GM10266 (cell line): ENCODE measurements around the gene JSRP1.

Source experiments
- DNase-seq: peaks from one replicate; pipeline ENCODE4 v3.0.0; 2012; ENCODE audit errors: extremely low spot score
- TF ChIP-seq, protein P1 (sequence below): IDR thresholded peaks from 2 replicates; pipeline ENCODE4 v1.5.1; 2012; ENCODE audit warnings: mild to moderate bottlenecking, low read depth; ENCODE audit not compliant: control insufficient read depth, insufficient read depth; ENCODE audit errors: missing control alignments

JSRP1 gene

DNA sequence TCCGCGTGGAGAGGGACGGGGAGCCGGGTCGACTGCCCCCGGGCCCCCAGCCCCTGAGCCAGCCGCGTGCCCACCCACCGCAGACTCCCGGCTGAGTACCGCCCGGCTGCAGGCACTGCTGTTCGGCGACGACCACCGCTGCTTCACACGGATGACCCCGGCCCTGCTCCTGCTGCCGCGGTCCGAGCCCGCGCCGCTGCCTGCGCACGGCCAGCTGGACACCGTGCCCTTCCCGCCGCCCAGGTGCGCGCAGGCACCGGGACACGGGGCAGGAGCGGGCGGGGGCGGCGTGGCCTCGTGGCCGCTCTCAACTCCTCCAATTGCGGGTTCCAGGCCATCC lies 5.5 kb downstream of the JSRP1 start:
- no peak for DNase-seq
- TF ChIP-seq, protein P1, sequence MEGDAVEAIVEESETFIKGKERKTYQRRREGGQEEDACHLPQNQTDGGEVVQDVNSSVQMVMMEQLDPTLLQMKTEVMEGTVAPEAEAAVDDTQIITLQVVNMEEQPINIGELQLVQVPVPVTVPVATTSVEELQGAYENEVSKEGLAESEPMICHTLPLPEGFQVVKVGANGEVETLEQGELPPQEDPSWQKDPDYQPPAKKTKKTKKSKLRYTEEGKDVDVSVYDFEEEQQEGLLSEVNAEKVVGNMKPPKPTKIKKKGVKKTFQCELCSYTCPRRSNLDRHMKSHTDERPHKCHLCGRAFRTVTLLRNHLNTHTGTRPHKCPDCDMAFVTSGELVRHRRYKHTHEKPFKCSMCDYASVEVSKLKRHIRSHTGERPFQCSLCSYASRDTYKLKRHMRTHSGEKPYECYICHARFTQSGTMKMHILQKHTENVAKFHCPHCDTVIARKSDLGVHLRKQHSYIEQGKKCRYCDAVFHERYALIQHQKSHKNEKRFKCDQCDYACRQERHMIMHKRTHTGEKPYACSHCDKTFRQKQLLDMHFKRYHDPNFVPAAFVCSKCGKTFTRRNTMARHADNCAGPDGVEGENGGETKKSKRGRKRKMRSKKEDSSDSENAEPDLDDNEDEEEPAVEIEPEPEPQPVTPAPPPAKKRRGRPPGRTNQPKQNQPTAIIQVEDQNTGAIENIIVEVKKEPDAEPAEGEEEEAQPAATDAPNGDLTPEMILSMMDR, result no peak

DNA sequence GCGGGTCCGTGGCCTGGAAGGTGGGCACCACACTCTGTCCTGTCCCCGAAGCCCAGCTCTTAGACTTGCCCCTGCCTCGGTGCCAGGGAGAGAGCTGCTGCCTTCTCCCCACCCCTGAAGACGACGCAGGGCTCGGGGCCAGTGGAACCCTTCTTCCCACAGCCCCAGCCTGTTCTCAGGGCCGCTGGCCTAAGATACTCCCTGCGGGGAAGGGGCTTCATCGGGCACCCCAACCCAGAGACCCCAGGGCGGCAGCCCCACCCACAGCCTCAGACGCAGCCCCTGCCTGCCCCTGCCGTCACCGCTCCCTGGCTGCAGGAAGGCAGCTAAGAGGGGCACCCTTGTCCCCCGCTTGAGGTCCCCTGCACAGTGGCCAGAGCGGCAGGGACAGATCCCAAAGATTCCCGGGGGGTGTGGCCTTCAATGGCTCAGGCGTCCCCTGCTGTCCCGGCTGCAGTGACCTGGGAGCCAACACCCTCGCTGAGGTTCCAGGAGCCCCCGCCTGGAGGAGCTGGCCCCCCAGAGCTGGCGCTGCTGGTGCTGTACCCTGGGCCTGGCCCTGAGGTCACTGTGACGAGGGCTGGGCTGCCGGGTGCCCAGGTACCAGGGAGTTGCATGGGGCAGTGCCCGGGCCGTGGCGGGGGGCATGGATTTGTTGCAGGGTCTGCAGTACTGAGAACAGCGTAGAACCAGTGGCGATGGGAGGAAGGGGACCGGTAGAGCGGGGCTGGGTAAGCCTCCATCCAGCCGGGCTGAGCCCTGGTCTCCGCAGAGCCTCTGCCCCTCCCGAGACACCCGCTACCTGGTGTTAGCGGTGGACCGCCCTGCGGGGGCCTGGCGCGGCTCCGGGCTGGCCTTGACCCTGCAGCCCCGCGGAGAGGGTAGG lies 6.1 kb downstream of the JSRP1 start:
- no peak for DNase-seq
- TF ChIP-seq, protein P1, result no peak

DNA sequence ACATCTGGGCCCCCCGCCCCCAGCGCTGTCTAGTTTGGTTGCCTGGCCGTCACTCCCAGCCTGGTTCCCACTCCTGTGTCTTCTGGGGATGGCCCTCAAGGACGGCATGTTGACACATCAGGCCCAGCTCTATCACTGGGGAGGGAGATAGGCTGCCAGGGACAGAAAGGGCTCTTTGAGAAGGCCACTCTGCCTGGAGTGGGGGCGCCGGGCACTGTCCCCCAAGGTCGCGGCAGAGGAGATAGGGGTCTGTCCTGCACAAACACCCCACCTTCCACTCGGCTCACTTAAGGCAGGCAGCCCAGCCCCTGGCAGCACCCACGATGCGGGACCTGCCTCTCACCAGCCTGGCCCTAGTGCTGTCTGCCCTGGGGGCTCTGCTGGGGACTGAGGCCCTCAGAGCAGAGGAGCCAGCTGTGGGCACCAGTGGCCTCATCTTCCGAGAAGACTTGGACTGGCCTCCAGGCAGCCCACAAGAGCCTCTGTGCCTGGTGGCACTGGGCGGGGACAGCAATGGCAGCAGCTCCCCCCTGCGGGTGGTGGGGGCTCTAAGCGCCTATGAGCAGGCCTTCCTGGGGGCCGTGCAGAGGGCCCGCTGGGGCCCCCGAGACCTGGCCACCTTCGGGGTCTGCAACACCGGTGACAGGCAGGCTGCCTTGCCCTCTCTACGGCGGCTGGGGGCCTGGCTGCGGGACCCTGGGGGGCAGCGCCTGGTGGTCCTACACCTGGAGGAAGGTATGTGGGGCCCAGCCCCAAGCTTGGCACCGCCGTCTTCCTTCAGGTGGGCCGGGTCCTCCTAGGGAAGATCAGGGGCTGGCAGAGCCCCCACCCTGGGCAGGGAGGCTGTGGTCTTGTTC lies 7.0 kb downstream of the JSRP1 start, which contains the start of gene AMH:
Gene AMH (plus strand): TSS at position 314 of the 857 bp plus-strand sequence. CDS start 10 bp downstream, at position 324.
- TF ChIP-seq, protein P1, result no peak
- no peak for DNase-seq

DNA sequence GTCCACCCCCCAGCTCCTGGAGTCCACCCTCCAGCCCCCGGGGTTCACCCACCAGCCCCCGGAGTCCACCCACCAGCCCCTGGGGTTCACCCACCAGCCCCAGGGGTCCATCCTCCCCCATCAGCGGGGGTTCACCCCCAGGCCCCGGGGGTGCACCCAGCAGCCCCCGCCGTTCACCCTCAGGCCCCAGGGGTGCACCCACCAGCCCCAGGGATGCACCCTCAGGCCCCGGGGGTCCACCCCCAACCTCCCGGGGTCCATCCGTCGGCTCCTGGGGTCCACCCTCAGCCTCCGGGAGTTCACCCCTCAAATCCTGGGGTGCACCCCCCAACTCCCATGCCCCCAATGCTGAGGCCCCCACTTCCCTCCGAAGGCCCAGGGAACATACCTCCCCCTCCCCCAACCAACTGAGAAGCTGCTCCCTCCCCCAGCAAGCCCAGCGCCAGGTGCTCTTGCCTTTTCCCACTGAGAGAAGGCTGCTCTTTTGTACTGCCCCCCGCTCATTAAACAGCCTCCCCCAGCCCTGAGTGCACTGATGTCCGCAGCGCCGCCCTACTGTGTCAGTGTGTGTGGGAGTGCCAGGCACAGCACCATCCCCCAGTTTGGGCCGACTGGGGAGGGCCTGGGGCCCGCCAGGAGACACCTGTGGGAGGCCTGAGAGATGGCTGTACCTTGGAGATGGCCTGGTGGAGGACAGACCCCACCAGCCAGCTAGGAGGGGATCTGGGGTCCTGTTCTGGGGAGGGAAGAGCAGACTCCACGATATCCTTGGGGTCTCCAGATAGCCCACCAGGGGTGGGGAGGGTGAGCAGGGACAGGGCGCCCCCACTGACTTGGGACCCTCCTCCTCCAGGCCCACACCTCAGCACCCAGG lies 7.8 kb downstream of the JSRP1 start:
- TF ChIP-seq, protein P1, result no peak
- DNase-seq, result no peak

DNA sequence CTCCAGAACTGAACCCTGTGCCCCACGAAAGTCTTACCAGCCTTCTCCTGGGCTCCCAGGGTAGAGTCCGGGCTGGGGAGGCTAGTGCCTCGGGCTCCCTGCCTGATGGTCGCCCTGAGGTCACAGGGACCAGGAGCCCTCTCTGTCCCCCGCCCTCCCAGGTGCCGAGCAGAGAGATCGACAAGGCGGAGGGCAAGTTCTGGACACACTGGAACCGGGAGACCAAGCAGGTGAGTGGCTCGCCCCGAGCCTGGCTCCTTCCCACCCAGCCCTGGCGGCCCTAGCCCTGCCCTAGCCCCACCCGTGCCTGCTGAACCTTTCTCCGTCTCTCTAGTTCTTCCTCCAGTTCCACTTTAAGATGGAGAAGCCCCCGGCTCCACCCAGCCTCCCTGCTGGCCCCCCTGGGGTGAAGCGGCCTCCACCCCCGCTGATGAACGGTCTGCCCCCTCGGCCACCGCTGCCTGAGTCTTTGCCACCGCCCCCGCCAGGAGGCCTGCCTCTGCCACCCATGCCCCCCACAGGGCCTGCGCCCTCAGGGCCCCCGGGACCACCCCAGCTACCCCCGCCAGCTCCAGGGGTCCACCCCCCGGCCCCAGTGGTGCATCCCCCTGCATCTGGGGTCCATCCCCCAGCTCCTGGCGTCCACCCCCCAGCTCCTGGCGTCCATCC lies 8.7 kb downstream of the JSRP1 start:
- TF ChIP-seq, protein P1, result no peak
- DNase-seq, result no peak

DNA sequence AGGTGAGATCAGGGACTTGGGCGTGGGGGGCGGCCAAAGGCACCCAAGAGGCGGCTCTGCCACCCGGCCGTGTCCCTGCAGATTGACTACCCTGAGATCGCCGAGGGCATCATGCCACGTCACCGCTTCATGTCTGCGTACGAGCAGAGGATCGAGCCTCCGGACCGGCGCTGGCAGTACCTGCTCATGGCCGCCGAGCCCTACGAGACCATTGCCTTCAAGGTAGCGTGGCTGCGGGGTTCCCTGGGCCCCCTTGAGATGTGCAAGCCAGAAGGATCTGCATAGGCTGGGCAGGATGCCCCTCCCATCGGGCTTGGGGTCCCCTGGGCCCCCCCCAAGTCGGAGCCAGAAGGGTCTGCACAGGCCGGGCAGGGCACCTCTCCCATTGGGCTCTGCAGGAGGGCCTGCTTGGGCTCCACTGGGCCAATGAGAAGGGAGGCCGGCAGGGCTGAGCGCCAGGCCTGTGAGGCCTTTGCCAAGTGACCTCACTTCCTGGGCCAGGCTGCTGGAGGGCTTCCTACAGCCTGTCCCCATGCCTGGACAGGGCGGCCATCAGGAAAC lies 9.3 kb downstream of the JSRP1 start:
- TF ChIP-seq, protein P1, result no peak
- no peak for DNase-seq
